Activated CD8-positive, alpha-beta memory T cell treated with anti-CD3 and anti-CD28 coated beads, Interleukin-2, amount 10 ng/mL, durations not matched to agents 7 days and 5 days (primary cell): Measurements from ENCODE around the gene EIF3I. TPM values are rescaled to one million over a fixed set of nuclear protein-coding genes. Genes with fewer than 3 reads are reported as not detected.
A peak's percentile ranks its signal among the peaks of the same experiment; 100 is the strongest.

ENCODE experiments used
- ATAC-seq: fragments of 150-1000 bp; cut with Tn5 transposase; one replicate; pipeline ENCODE4 v1.10.0; 2021; ENCODE audit warnings: moderate library complexity
- CTCF ChIA-PET: fragments of 350-600 bp; sonication (Branson Sonifier 250); formaldehyde crosslinking; loops from one replicate; lab custom pipeline; 2021; ENCODE audit warnings: antibody characterized with exemption; lab: Charles Lee
- DNase-seq: peaks from one replicate; pipeline ENCODE4 v3.0.0-alpha.2; 2020
- H3K27ac Mint-ChIP-seq: one replicate; pipeline ENCODE4 v1.8.0; 2021; ENCODE audit warnings: mild to moderate bottlenecking, mixed read lengths
- H3K27me3 Mint-ChIP-seq: one replicate; pipeline ENCODE4 v1.8.0; 2021; ENCODE audit warnings: mixed read lengths
- H3K36me3 Mint-ChIP-seq: one replicate; pipeline ENCODE4 v1.8.0; 2021; ENCODE audit warnings: mild to moderate bottlenecking, mixed read lengths
- H3K4me1 Mint-ChIP-seq: one replicate; pipeline ENCODE4 v1.8.0; 2021; ENCODE audit warnings: mixed read lengths
- H3K4me3 Mint-ChIP-seq: one replicate; pipeline ENCODE4 v1.8.0; 2021; ENCODE audit warnings: mild to moderate bottlenecking, moderate library complexity, mixed read lengths
- H3K9me3 Mint-ChIP-seq: one replicate; pipeline ENCODE4 v1.8.0; 2022; ENCODE audit warnings: low read depth, mixed read lengths
- total RNA-seq, 2 experiments: library from RNA; stranded (reverse); gene quantifications; one replicate each; pipeline ENCODE4 v1.2.3, GENCODE V29; 2021

The EIF3I gene
- total RNA-seq, 2 experiments from 2014 or later, result 162 to 227 TPM

DNA sequence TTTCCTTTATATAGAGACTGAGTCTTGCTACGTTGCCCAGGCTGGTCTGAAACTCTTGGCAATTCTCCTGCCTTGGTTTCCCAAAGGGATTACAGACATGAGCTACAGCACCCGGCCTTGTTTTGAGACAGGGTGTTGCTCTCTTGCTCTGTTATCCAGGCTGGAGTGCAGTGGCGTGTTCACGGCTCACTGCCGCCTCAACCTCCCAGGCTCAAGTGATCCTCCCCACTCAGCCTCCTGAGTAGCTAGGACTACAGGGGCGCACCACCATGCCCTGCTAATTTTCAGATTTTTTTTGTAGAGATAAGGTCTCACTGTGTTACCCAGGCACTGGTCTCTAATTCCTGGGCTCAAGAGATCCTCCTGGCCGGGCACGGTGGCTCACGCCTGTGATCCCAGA is 43.6 kb downstream of the EIF3I start:
- Mint-ChIP-seq H3K36me3 (peaks cover 30% of the 10 kb centered on the region), H3K27ac (peak overlapping the region; percentile 80), H3K4me3 (no peak overlapping the region), H3K9me3 (no peaks in the 10 kb centered on the region), H3K27me3 (no peaks in the 10 kb centered on the region), H3K4me1 (peaks cover 51% of the 10 kb centered on the region)
- DNase-seq, result no peak
- CTCF ChIA-PET, result interaction anchor here (1.4 to 11.3 kb wide), 5 partner anchors 9 to 25 kb away, joined by 3 to 94 read pairs (median 6); partner anchors contain the start of genes FAM167B, HDAC1 and LCK
- ATAC-seq, result no peak

GRCh38 chr1:32266921-32267591 is 44.8 kb downstream of the EIF3I start:
- Mint-ChIP-seq H3K9me3 (no peaks in the 10 kb centered on the region), H3K4me1 (peaks cover 61% of the 10 kb centered on the region), H3K27ac (peak overlapping the region; percentile 97), H3K36me3 (peaks cover 38% of the 10 kb centered on the region), H3K27me3 (no peaks in the 10 kb centered on the region), H3K4me3 (peak overlapping the region; percentile 71)
- CTCF ChIA-PET, result interaction anchor here (0.7 to 1.6 kb wide), 2 partner anchors 17 to 105 kb away, joined by 3 to 6 read pairs; partner anchors contain the start of gene LCK
- no peak for DNase-seq
- peak; percentile 13 for ATAC-seq

DNA sequence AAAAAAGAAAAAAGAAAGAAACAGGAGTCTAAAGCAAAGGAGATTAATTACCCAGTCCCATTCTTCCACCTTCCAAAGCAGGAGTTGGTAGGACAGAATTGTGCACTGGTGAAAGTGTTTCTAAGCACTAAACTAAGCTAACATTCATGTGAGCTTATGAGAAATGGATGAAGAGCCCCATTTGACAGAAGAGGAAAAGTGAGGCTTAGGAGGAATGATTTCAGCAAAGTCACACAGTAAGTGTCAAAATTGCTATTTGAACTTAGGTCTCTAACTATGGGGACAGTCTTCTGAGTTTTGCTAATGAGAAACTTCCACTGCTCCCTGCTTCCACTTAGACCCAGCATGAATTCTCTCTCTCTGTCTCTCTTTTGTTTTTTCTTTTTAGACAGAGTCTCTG is 47.5 kb downstream of the EIF3I start:
- H3K36me3 Mint-ChIP-seq, result peaks cover 46% of the 10 kb centered on the region
- no peaks in the 10 kb centered on the region for H3K9me3 Mint-ChIP-seq
- H3K27ac Mint-ChIP-seq, result peak overlapping the region; percentile 39
- peaks cover 66% of the 10 kb centered on the region for H3K4me1 Mint-ChIP-seq
- CTCF ChIA-PET, result interaction anchor here (0.7 to 4.1 kb wide), 7 partner anchors 10 to 176 kb away, joined by 3 to 27 read pairs (median 5); partner anchors contain the start of genes FAM167B and HDAC1
- H3K27me3 Mint-ChIP-seq, result no peaks in the 10 kb centered on the region
- ATAC-seq (no peak), DNase-seq (no peak)
- H3K4me3 Mint-ChIP-seq, result no peak overlapping the region

DNA sequence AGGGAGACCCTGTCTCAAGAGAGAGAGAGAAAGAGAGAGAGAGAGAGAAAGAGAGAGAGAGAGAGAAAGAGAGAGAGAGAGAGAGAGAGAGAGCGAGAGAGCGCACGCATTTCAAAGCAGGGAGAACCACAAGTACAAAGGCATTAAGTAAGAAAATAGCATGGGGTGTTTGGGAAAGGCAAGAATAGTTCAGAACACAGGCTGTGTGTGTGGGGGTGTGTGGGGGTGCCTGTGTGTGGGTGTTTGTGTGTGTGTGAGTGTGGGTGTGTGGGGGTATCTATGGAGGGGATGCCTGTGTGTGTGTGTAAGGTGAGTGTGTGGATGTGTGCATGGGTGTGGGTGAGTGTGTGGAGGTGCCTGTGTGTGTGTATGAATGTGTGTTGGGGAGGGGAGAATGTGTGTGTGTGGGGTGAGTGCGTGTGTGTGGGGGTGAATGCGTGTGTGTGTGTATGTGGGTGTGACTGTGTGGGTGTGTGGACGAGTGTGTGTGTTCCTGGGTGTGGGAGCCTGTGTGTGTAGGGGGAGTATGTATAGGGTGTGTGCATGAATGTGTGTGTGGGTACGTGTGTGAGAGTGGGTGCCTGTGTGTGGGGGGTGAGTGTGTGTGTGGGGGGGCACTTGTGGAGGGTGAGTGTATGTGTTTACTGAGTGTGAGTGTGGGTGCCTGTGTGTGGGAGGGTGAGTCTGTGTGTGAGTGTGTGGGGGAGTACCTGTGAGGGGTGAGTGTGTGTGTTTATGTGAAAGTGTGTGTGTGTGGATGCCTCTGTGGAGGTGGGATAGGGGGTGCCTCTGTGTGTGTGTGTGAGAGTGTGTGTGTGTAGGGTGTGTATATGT is 50.6 kb downstream of the EIF3I start:
- CTCF ChIA-PET, result interaction anchor here (0.7 to 1.3 kb wide), 4 partner anchors 14 to 155 kb away, joined by 3 to 6 read pairs (median 3); no protein-coding TSS in a partner anchor
- Mint-ChIP-seq H3K27ac (peak overlapping the region; percentile 86), H3K4me3 (peak overlapping the region; percentile 56), H3K4me1 (peaks cover 48% of the 10 kb centered on the region), H3K9me3 (no peaks in the 10 kb centered on the region), H3K36me3 (peaks cover 57% of the 10 kb centered on the region), H3K27me3 (no peaks in the 10 kb centered on the region)
- DNase-seq, result no peak
- ATAC-seq, result peak; percentile 7

- ATAC-seq, result peak; percentile 83
- peak; percentile 86 for DNase-seq
- Mint-ChIP-seq H3K27me3 (no peaks in the 10 kb centered on the region), H3K4me1 (peaks cover 48% of the 10 kb centered on the region), H3K36me3 (peaks cover 63% of the 10 kb centered on the region), H3K9me3 (no peaks in the 10 kb centered on the region), H3K4me3 (peak overlapping the region; percentile 56), H3K27ac (peak overlapping the region; percentile 86)
- CTCF ChIA-PET, result interaction anchor here (0.9 to 1.3 kb wide), 4 partner anchors 8 to 33 kb away, joined by 3 to 6 read pairs (median 3); no protein-coding TSS in a partner anchor
Measured at GRCh38 chr1:32273391-32274208, 51.4 kb downstream of the EIF3I start.

GRCh38 chr1:32274646-32275340 is 52.6 kb downstream of the EIF3I start:
- no peaks in the 10 kb centered on the region for H3K27me3 Mint-ChIP-seq
- peaks cover 43% of the 10 kb centered on the region for H3K4me1 Mint-ChIP-seq
- no peak overlapping the region for H3K4me3 Mint-ChIP-seq
- no peaks in the 10 kb centered on the region for H3K9me3 Mint-ChIP-seq
- no peak for ATAC-seq
- H3K36me3 Mint-ChIP-seq, result peaks cover 71% of the 10 kb centered on the region
- no peak for DNase-seq
- CTCF ChIA-PET, result interaction anchor here (0.9 to 1.3 kb wide), 4 partner anchors 9 to 34 kb away, joined by 3 to 6 read pairs (median 3); no protein-coding TSS in a partner anchor
- H3K27ac Mint-ChIP-seq, result peak overlapping the region; percentile 60

DNA sequence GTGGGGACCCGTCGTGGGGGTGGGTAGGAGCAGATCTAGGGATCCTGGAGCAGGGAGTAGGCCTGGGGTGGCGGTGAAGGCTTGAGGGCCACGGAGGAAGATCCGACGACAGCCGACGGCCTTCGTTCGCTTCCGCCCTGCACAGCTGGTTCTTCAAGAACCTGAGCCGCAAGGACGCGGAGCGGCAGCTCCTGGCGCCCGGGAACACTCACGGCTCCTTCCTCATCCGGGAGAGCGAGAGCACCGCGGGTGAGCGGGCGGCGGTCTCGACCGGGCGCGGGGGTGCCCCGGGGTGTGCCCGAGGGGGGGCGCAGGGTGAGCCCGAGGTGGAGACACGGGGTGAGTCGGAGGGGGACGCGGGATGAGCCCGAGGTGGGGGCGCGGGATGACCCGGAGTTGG is 53.2 kb downstream of the EIF3I start:
- H3K27ac Mint-ChIP-seq, result no peak overlapping the region
- peaks cover 40% of the 10 kb centered on the region for H3K4me1 Mint-ChIP-seq
- DNase-seq (no peak), ATAC-seq (no peak)
- no peaks in the 10 kb centered on the region for H3K9me3 Mint-ChIP-seq
- H3K4me3 Mint-ChIP-seq, result no peak overlapping the region
- H3K36me3 Mint-ChIP-seq, result peaks cover 73% of the 10 kb centered on the region
- H3K27me3 Mint-ChIP-seq, result no peaks in the 10 kb centered on the region
- CTCF ChIA-PET, result no interaction called here

DNA sequence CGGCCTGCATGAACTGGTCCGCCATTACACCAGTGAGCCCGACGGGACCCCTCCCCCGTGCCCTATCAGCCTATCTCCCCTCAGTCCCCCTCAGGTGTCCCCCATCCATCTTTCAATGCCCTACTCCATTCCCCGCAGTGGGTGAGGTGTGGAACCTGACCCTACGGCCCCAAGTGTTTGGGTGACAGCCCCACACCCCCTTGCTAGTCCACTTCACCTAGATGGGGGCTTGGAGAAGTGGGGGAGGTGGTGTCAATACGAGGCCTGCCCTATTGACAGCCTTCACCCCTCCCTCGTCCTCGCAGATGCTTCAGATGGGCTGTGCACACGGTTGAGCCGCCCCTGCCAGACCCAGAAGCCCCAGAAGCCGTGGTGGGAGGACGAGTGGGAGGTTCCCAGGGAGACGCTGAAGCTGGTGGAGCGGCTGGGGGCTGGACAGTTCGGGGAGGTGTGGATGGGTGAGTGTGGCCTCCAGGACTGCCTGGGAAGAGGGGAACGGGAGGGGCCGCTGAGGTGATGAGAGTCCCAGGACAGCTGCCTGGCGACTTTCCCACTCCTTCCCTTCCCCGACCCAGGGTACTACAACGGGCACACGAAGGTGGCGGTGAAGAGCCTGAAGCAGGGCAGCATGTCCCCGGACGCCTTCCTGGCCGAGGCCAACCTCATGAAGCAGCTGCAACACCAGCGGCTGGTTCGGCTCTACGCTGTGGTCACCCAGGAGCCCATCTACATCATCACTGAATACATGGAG is 54.0 kb downstream of the EIF3I start:
- H3K4me3 Mint-ChIP-seq, result no peak overlapping the region

More for the DNA sequence above, 54.0 kb downstream of the EIF3I start:
- H3K27me3 Mint-ChIP-seq, result no peaks in the 10 kb centered on the region
- no peaks in the 10 kb centered on the region for H3K9me3 Mint-ChIP-seq
- peaks cover 37% of the 10 kb centered on the region for H3K4me1 Mint-ChIP-seq
- no peak overlapping the region for H3K27ac Mint-ChIP-seq
- CTCF ChIA-PET, result interaction anchor here (1.0 kb wide), 1 partner anchor 14 kb away, joined by 3 read pairs; no protein-coding TSS in a partner anchor
- H3K36me3 Mint-ChIP-seq, result peaks cover 72% of the 10 kb centered on the region
- no peak for DNase-seq
- ATAC-seq, result no peak

Other genes starting within 250 kb of the EIF3I start
- 100 to 1,000 TPM; 166 to 183 TPM for gene KHDRBS1, start 208.5 kb upstream of the EIF3I start, total RNA-seq
- 10 to 100 TPM; 27.3 to 30.0 TPM for gene TMEM39B, start 149.5 kb upstream of the EIF3I start, total RNA-seq
- 10 to 100 TPM; 59.6 to 82.8 TPM for gene KPNA6, start 114.4 kb upstream of the EIF3I start, total RNA-seq
- gene TXLNA, start 42.7 kb upstream of the EIF3I start, total RNA-seq, result 100 to 1,000 TPM in 1 of 2 experiments, 10 to 100 TPM in 1; 85.8 to 104 TPM
- 10 to 100 TPM; 33.0 to 43.3 TPM for gene CCDC28B, start 21.8 kb upstream of the EIF3I start, total RNA-seq
- 1 to 10 TPM; 5.4 to 7.2 TPM for gene IQCC, start 16.7 kb upstream of the EIF3I start, total RNA-seq
- gene DCDC2B, start 13.3 kb upstream of the EIF3I start, total RNA-seq, result under 1 TPM in 1 of 2 experiments, not detected in 1; 0.16 TPM
- 10 to 100 TPM; 11.7 to 12.3 TPM for gene TMEM234, start 54 bp upstream of the EIF3I start, total RNA-seq
- 1 to 10 TPM in 1 of 2 experiments, under 1 TPM in 1; 0.80 to 1.2 TPM for gene FAM167B, start 24.8 kb downstream of the EIF3I start, total RNA-seq
- 100 to 1,000 TPM; 441 to 481 TPM for gene LCK, start 28.9 kb downstream of the EIF3I start, total RNA-seq
- 100 to 1,000 TPM; 183 to 189 TPM for gene HDAC1, start 69.7 kb downstream of the EIF3I start, total RNA-seq
- 10 to 100 TPM; 11.2 to 11.8 TPM for gene MARCKSL1, start 113.8 kb downstream of the EIF3I start, total RNA-seq
- gene FAM229A, start 140.1 kb downstream of the EIF3I start, total RNA-seq, result 1 to 10 TPM; 4.1 to 5.4 TPM
- under 1 TPM; 0.70 TPM for gene TSSK3, start 140.1 kb downstream of the EIF3I start, total RNA-seq
- gene BSDC1, start 172.0 kb downstream of the EIF3I start, total RNA-seq, result 10 to 100 TPM; 39.8 to 43.3 TPM
- gene ZBTB8B, start 242.7 kb downstream of the EIF3I start, total RNA-seq, result not detected